Fibroblast of mammary gland (primary cell): ENCODE results near the gene SPATA3.

Source experiments
- DNase-seq: peaks from one replicate; pipeline ENCODE4 v3.0.0-alpha.2; 2010; ENCODE audit warnings: low read depth
- H3K4me3 ChIP-seq: 2 replicates; pipeline ENCODE4 v1.5.1; 2011; ENCODE audit warnings: low read depth, mild to moderate bottlenecking, low read length, moderate library complexity; ENCODE audit not compliant: control insufficient read depth
- TF ChIP-seq, protein P1 (sequence below): conservative IDR thresholded peaks from 2 replicates; pipeline ENCODE4 v1.5.1; 2011; ENCODE audit warnings: low read depth, low read length, inconsistent platforms; ENCODE audit not compliant: control insufficient read depth, insufficient read depth

SPATA3 gene

DNA sequence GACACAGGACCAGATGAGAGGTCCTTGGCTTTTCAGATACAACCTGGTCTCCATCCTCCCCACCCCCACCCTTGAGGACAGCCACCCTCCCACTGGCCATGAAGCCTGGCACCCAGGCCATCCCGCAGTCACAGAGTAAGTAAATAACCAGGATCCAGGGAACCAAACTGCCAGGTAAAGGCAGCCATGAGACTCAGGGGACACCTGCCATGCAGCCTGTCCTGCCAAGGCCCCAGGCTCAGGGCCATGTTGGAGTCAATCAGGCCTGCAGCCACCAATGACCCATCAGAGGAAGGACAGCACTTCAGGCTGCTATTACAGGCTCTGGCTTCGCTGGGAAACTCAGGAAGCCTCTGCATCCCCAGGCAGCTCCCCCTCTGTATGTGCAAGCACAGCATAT lies 15.6 kb downstream of the SPATA3 start:
- no peak for DNase-seq
- TF ChIP-seq, protein P1, sequence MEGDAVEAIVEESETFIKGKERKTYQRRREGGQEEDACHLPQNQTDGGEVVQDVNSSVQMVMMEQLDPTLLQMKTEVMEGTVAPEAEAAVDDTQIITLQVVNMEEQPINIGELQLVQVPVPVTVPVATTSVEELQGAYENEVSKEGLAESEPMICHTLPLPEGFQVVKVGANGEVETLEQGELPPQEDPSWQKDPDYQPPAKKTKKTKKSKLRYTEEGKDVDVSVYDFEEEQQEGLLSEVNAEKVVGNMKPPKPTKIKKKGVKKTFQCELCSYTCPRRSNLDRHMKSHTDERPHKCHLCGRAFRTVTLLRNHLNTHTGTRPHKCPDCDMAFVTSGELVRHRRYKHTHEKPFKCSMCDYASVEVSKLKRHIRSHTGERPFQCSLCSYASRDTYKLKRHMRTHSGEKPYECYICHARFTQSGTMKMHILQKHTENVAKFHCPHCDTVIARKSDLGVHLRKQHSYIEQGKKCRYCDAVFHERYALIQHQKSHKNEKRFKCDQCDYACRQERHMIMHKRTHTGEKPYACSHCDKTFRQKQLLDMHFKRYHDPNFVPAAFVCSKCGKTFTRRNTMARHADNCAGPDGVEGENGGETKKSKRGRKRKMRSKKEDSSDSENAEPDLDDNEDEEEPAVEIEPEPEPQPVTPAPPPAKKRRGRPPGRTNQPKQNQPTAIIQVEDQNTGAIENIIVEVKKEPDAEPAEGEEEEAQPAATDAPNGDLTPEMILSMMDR: no peak
- no peak overlapping the region for H3K4me3 ChIP-seq

DNA sequence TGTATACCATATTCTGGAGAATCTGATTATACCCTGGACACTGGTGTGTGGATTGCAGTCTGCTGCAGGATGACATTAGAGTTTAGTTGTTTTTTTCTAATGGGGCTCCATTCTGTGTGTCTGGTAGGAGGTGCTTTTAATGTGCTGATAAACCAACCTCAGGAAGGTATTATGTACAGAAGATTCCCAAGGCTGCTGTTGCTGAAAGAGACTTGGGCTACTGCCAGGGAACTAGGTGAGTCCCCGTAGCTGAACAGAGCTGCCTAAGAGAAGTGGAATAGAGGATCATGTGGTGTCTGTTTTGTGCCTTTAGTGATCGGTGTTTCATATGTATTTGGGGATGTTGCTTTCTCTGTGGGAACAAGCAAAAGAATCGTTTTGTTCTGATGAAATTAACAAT lies 16.5 kb downstream of the SPATA3 start:
- TF ChIP-seq, protein P1: no peak
- no peak for DNase-seq
- no peak overlapping the region for H3K4me3 ChIP-seq

DNA sequence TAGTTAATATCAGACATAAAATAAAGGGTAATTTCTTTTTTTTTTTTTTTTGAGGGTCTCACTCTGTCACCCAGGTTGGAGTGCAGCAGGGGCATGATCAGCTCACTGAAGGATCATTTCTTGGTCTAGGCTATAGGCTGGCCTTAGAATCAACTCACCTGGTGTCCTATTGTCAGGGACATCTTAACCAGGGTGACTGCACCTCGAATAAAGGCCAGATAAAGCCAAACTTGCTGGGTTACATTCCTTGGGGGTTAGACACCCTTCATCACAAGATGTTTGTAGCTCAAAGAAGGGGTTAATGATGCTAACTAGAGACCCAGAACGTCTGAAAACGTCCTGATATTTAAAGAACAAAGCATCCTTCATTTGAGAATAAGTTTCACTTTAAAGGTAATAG lies 17.9 kb downstream of the SPATA3 start:
- H3K4me3 ChIP-seq: no peak overlapping the region
- TF ChIP-seq, protein P1: no peak
- no peak for DNase-seq

DNA sequence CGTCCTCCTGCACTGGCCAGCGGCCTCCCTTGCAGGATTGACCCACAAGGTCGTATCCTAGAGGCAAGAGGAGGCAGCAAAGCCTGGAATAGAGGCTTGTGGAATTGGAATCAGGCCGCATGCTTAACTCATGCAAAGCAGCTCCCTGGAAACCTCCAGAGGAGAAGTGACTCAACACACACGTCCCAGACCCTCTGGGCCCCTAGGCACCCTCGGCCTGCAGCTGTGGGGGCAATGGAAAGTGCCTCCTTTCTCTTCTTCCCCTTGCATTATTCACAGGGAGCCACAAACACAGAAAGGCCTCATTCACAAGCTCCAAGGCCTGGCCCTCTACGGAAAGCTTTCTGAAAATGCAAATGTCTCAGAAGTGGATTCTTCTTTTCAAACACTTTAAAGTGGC lies 19.6 kb downstream of the SPATA3 start:
- no peak for DNase-seq
- H3K4me3 ChIP-seq: no peak overlapping the region
- TF ChIP-seq, protein P1: no peak

DNA sequence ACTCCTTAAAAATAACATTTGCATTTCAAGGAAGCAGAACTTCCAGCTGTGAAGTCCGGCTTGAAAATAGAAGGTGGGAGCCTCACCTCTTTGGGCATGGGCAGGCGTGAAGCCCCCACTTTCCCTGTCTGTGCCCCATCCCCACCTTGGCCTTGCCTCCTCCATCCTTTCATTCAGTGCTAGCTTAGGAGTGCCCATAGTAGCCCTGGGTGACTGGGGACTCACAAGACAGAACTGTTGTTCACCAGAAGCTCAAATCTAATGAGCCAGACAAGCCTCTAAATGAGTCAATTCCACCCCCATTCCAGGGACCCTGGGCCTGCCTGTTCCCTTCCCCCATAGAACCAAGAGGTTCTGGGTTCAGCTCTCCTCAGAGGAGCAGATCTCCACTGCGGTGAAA lies 20.0 kb downstream of the SPATA3 start:
- no peak overlapping the region for H3K4me3 ChIP-seq
- TF ChIP-seq, protein P1: no peak

DNA sequence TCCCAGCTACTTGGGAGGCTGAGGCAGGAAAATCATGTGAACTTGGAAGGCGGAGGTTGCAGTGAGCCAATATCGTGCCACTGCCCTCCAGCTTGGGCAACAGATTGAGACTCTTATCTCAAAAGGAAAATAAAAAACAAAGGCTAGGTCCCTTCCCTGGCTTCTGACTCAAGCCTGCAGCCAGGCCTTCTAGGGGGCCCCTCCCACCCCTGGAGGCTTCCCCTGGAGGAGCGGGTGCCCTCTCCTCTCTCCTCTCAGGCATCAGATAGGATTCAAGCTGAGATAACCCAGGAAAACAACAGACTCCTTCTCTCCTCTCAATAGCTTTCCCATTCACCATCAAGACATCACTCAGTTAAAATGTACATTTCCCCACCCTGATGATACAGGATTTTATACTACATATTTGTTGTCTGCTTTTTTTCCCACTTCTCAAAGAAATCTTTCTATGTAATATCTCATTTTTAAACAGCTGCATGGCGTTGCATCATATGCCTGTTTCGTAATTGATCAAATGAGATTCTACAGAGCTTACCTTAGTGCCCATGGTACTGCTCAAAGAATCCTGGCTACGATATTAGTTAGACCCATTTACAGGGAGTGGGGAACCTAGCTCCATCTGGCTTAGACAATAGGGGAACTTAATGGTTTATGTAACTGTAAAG lies 20.8 kb downstream of the SPATA3 start:
- TF ChIP-seq, protein P1: no peak
- no peak overlapping the region for H3K4me3 ChIP-seq
- peak; percentile 4 for DNase-seq

More for the DNA sequence above, 20.0 kb downstream of the SPATA3 start:
- no peak for DNase-seq

DNA sequence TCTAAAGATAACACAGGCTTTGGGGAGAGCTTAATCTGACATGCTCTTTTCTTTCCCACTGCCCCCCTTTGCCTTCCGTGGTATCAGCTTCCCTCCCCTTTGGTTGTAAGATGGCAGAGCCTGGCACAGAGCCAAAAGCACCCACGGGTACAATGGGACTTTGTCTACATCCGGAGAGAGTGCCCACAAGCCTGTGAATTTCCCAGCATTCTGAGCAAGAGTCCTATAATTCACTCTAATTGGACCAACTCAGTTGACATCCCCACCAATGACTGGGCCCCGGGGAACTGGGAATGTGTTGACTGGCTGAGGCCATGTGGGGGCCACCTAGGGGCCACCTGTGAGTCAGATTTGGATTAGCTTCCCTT lies 21.3 kb downstream of the SPATA3 start:
- H3K4me3 ChIP-seq: no peak overlapping the region
- DNase-seq: peak; percentile 4
- TF ChIP-seq, protein P1: no peak
